IMR-90 (cell line): Measurements from ENCODE around the gene PELI1. TPM values are rescaled to one million over a fixed set of nuclear protein-coding genes. Genes with fewer than 3 reads are reported as not detected.

Source experiments
- ATAC-seq: fragments of 200-7000 bp; cut with Tn5 transposase; 2 replicates; pipeline ENCODE4 v1.9.1; 2020; ENCODE audit warnings: low read depth, mild to moderate bottlenecking, moderate library complexity
- BruUV-seq: library from RNA; stranded (reverse); fragments of 400-500 nt; replicated peaks from 2 replicates; lab custom pipeline; 2021; lab: Mats Ljungman, UMichigan
- CTCF ChIA-PET: fragments of 300-600 bp; formaldehyde crosslinking; extraction: SDS; loops from one replicate; lab custom pipeline; 2021; ENCODE audit warnings: antibody characterized with exemption; lab: Yijun Ruan, JAX
- POLR2A ChIA-PET: fragments of 300-600 bp; sonication (Branson Sonifier 250); formaldehyde crosslinking; loops from one replicate; lab custom pipeline; 2022; ENCODE audit warnings: antibody characterized with exemption; ENCODE audit not compliant: unreplicated experiment; lab: Charles Lee
- DNase-seq: peaks from one replicate; pipeline ENCODE4 v3.0.0; 2013
- H2AFZ ChIP-seq: replicated peaks from 2 replicates; pipeline ENCODE3; 2013; ENCODE audit warnings: low read length, mild to moderate bottlenecking; ENCODE audit not compliant: poor library complexity
- H2AK5ac ChIP-seq: 2 replicates; pipeline ENCODE4 v1.6.1; 2013; ENCODE audit warnings: low read depth, low read length, inconsistent platforms
- H2AK9ac ChIP-seq: replicated peaks from 2 replicates; pipeline ENCODE3; 2013; ENCODE audit warnings: mild to moderate bottlenecking, low read depth, low read length, moderate library complexity; ENCODE audit not compliant: poor library complexity
- H2BK120ac ChIP-seq: 2 replicates; pipeline ENCODE4 v1.6.1; 2013; ENCODE audit warnings: low read depth, low read length, inconsistent platforms
- H2BK15ac ChIP-seq: 3 replicates; pipeline ENCODE4 v1.6.1; 2013; ENCODE audit warnings: low read depth, low read length, inconsistent platforms
- H2BK20ac ChIP-seq: 2 replicates; pipeline ENCODE4 v1.6.1; 2013; ENCODE audit warnings: low read depth, mild to moderate bottlenecking, inconsistent platforms, low read length, moderate library complexity
- H2BK5ac ChIP-seq: 2 replicates; pipeline ENCODE4 v1.6.1; 2013; ENCODE audit warnings: mild to moderate bottlenecking, low read depth, low read length, inconsistent platforms; ENCODE audit not compliant: poor library complexity, severe bottlenecking
- H3K14ac ChIP-seq: replicated peaks from 2 replicates; pipeline ENCODE4 v1.6.1; 2013; ENCODE audit warnings: low read depth, low read length, inconsistent platforms
- H3K18ac ChIP-seq: 2 replicates; pipeline ENCODE4 v1.6.1; 2013; ENCODE audit warnings: low read depth, low read length, control low read depth
- H3K23ac ChIP-seq: 2 replicates; pipeline ENCODE4 v1.6.1; 2013; ENCODE audit warnings: low read depth, low read length, inconsistent platforms
- H3K27ac ChIP-seq: 2 replicates; pipeline ENCODE4 v1.5.1; 2013; ENCODE audit warnings: mild to moderate bottlenecking, control low read depth, low read length; ENCODE audit not compliant: insufficient read depth
- H3K27me3 ChIP-seq: 2 replicates; pipeline ENCODE4 v1.6.1; 2013; ENCODE audit warnings: low read length; ENCODE audit not compliant: control insufficient read depth, insufficient read depth
- H3K36me3 ChIP-seq: 2 replicates; pipeline ENCODE4 v1.6.1; 2013; ENCODE audit warnings: low read length, mixed read lengths; ENCODE audit not compliant: control insufficient read depth, insufficient read depth
- H3K4ac ChIP-seq: 2 replicates; pipeline ENCODE4 v1.6.1; 2013; ENCODE audit warnings: low read depth, low read length, inconsistent platforms
- H3K4me1 ChIP-seq: 2 replicates; pipeline ENCODE4 v1.6.1; 2013; ENCODE audit warnings: low read length, mixed read lengths; ENCODE audit not compliant: control insufficient read depth, insufficient read depth
- H3K4me2 ChIP-seq: 2 replicates; pipeline ENCODE4 v1.6.1; 2013; ENCODE audit warnings: low read depth, mild to moderate bottlenecking, control low read depth, low read length, moderate library complexity
- H3K4me3 ChIP-seq: 2 replicates; pipeline ENCODE4 v1.5.1; 2013; ENCODE audit warnings: low read depth, mild to moderate bottlenecking, control low read depth, low read length, moderate library complexity; ENCODE audit not compliant: insufficient read depth
- H3K56ac ChIP-seq: 2 replicates; pipeline ENCODE4 v1.6.1; 2013; ENCODE audit warnings: low read length, inconsistent platforms; ENCODE audit not compliant: insufficient read depth; ENCODE audit errors: extremely low read depth
- H3K79me1 ChIP-seq, 2 experiments: 2 replicates each; pipeline ENCODE4 v1.6.1; 2013; ENCODE audit warnings: low read length in 2 of 2, inconsistent platforms in 1 of 2, low read depth in 1 of 2
- H3K9ac ChIP-seq: 2 replicates; pipeline ENCODE4 v1.6.1; 2013; ENCODE audit warnings: low read depth, low read length, control low read depth
- H3K9me1 ChIP-seq: 2 replicates; pipeline ENCODE4 v1.6.1; 2013; ENCODE audit warnings: low read length, inconsistent platforms; ENCODE audit not compliant: insufficient read depth
- H3K9me3 ChIP-seq: 2 replicates; pipeline ENCODE4 v1.6.1; 2013; ENCODE audit warnings: low read length; ENCODE audit not compliant: control insufficient read depth, insufficient read depth
- H4K20me1 ChIP-seq: 2 replicates; pipeline ENCODE4 v1.6.1; 2013; ENCODE audit warnings: low read length, inconsistent platforms; ENCODE audit not compliant: insufficient read depth
- H4K5ac ChIP-seq: 2 replicates; pipeline ENCODE4 v1.6.1; 2013; ENCODE audit warnings: mild to moderate bottlenecking, low read depth, low read length, control low read depth
- H4K8ac ChIP-seq, 2 experiments: 2 replicates each; pipeline ENCODE4 v1.6.1; 2013; ENCODE audit warnings: low read depth in 2 of 2, low read length in 2 of 2, control low read depth in 1 of 2, inconsistent platforms in 1 of 2
- H4K91ac ChIP-seq: 2 replicates; pipeline ENCODE4 v1.6.1; 2013; ENCODE audit warnings: low read depth, low read length, inconsistent platforms; ENCODE audit not compliant: insufficient read depth
- BHLHE40 ChIP-seq: fragments of 150-350 bp; IDR thresholded peaks from 2 replicates; pipeline ENCODE4 v1.6.1; 2016; ENCODE audit warnings: mild to moderate bottlenecking, low read depth, low read length
- RAD21 ChIP-seq: IDR thresholded peaks from 2 replicates; pipeline ENCODE4 v1.6.1; 2012; ENCODE audit warnings: low read length, improper control_type of control experiment
- dilution Hi-C: fragments of 300-500 bp; cut with HindIII; formaldehyde crosslinking; loops from one replicate; pipeline ENCODE4 v1.14.3; 2018; ENCODE audit warnings: low sequenced_read_pairs; ENCODE audit not compliant: unreplicated experiment
- in situ Hi-C: fragments of 300-500 bp; cut with MboI; formaldehyde crosslinking; loops from 3 replicates; pipeline ENCODE4 v1.14.3; 2019; ENCODE audit warnings: low sequenced_read_pairs, inconsistent platforms, mixed read lengths
- intact Hi-C: fragments of 100-400 bp; cut with micrococcal nuclease; formaldehyde crosslinking; loops from 2 replicates; pipeline ENCODE4 v1.10.0; 2022
- polyA plus RNA-seq, 3 experiments: library from polyadenylated mRNA; depleted of rRNA; stranded (reverse); fragments of >200 nt; gene quantifications; 2 replicates each; pipeline ENCODE4 v1.2.3, GENCODE V29; 2012; ENCODE audit warnings: low replicate concordance in 1 of 3
- total RNA-seq: library from RNA; depleted of rRNA; stranded (reverse); fragments of >200 nt; gene quantifications from 2 replicates; pipeline ENCODE4 v1.2.3, GENCODE V29; 2012

The PELI1 gene
- total and polyA plus RNA-seq, 2 of the 4 experiments (the other 2 are of a cell fraction), result 2.2 to 2.5 TPM

DNA sequence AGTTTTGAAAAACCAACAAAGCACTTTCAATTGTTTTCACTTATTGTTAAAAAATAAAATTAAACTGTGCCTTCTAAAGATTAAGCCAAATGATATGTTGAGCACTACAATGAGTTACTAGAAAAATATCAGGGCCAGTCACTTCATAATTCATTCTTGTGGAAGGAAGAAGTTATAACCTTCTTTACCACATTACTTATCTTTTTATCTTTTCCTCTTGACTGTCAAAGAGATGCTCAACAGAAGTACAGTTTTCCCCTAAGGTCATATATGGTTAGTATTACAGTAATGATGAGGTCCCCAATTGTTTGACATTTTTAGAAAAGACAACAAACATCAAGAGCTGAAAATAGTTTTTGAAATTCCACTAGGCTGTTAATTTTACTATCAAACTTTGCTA, 9.4 kb downstream of the PELI1 start:
- no peak overlapping the region for H4K91ac ChIP-seq
- intact Hi-C loops (no loop called here), dilution Hi-C loops (no loop called here), in situ Hi-C loops (no loop called here)
- H3K4me3 ChIP-seq, result no peak overlapping the region
- CTCF ChIA-PET, result no interaction called here
- no peaks in the 10 kb centered on the region for H4K20me1 ChIP-seq
- H3K18ac ChIP-seq, result no peak overlapping the region
- no peaks in the 10 kb centered on the region for H3K9me3 ChIP-seq
- H3K9ac ChIP-seq, result no peak overlapping the region
- no peak overlapping the region for H4K5ac ChIP-seq
- TF ChIP-seq BHLHE40 (no peak), RAD21 (no peak)
- no peaks in the 10 kb centered on the region for H3K9me1 ChIP-seq
- no peak overlapping the region for H2BK5ac ChIP-seq
- peaks cover 0 to 4% of the 10 kb centered on the region in 2 experiments; a peak in 2 of 4 replicates for H3K79me1 ChIP-seq
- H3K27me3 ChIP-seq, result no peaks in the 10 kb centered on the region
- no peak overlapping the region for H3K56ac ChIP-seq
- H3K36me3 ChIP-seq, result no peaks in the 10 kb centered on the region
- no peak overlapping the region for H2AK5ac ChIP-seq
- no peak overlapping the region for H2BK20ac ChIP-seq
- POLR2A ChIA-PET, result no interaction called here
- no peak overlapping the region for H3K27ac ChIP-seq
- BruUV-seq, result no TSS peak
- H3K23ac ChIP-seq, result no peak overlapping the region
- no peak overlapping the region for H2BK15ac ChIP-seq
- ATAC-seq (no peak), DNase-seq (no peak)
- H3K4me2 ChIP-seq, result no peak overlapping the region
- no peak overlapping the region for H2BK120ac ChIP-seq
- H4K8ac ChIP-seq, result no peak overlapping the region
- no peak overlapping the region for H3K14ac ChIP-seq
- H2AK9ac ChIP-seq, result no peak overlapping the region
- H2AFZ ChIP-seq, result no peak overlapping the region
- no peaks in the 10 kb centered on the region for H3K4me1 ChIP-seq
- no peak overlapping the region for H3K4ac ChIP-seq
